ENCODE measurements around the gene PTHLH. TPM values are rescaled to one million over a fixed set of nuclear protein-coding genes. Genes with fewer than 3 reads are reported as not detected.

Gene PTHLH
- total RNA-seq, 1 donor from 2014 or later: 48.5 TPM

GRCh38 chr12:27960821-27961220 is 11.7 kb downstream of the PTHLH start:
- Histone ChIP-seq H3K79me2 (ENCODE audit: insufficient read depth, low read length) (peaks cover 3% of the 10 kb centered on the region), H3K9me3 (ENCODE audit: insufficient read depth, low read depth, low read length) (no peaks in the 10 kb centered on the region), H2AFZ (ENCODE audit: low read depth, low read length) (no peak overlapping the region), H3K27me3 (ENCODE audit: insufficient read depth, low read length) (no peaks in the 10 kb centered on the region), H4K20me1 (ENCODE audit: insufficient read depth, low read length) (no peaks in the 10 kb centered on the region), H3K4me2 (ENCODE audit: low read length) (no peak overlapping the region), H3K9ac (ENCODE audit: low read length) (no peak overlapping the region), H3K27ac (ENCODE audit: low read depth, low read length) (no peak overlapping the region), H3K36me3 (ENCODE audit: insufficient read depth, low read length) (peaks cover 8% of the 10 kb centered on the region), H3K4me1 (ENCODE audit: insufficient read depth, low read length) (peaks cover 11% of the 10 kb centered on the region), H3K4me3 (ENCODE audit: insufficient read depth, low read depth, low read length) (no peak overlapping the region)
- Mint-ChIP-seq H3K27me3 (ENCODE audit: low read depth, unreplicated experiment) (no peaks in the 10 kb centered on the region), H3K4me1 (ENCODE audit: low read depth, unreplicated experiment) (peaks cover 23% of the 10 kb centered on the region), H3K4me3 (ENCODE audit: unreplicated experiment) (no peak overlapping the region), H3K36me3 (ENCODE audit: low read depth, unreplicated experiment) (peaks cover 14% of the 10 kb centered on the region), H3K27ac (ENCODE audit: unreplicated experiment) (no peak overlapping the region), H3K9me3 (ENCODE audit: unreplicated experiment) (no peaks in the 10 kb centered on the region)
- FAIRE-seq (no peak), DNase-seq (ENCODE audit: low read depth) (no peak)
- TF ChIP-seq EZH2 (IDR thresholded peaks at IDR 0.05; ENCODE audit: insufficient read depth, low read length) (no peak), CTCF (IDR thresholded peaks at IDR 0.05; ENCODE audit: insufficient read depth, low read depth, low read length) (no peak)

GRCh38 chr12:27958675-27959074 is 13.9 kb downstream of the PTHLH start:
- Histone ChIP-seq H3K4me1 (ENCODE audit: insufficient read depth, low read length) (no peaks in the 10 kb centered on the region), H4K20me1 (ENCODE audit: insufficient read depth, low read length) (no peaks in the 10 kb centered on the region), H3K27ac (ENCODE audit: low read depth, low read length) (no peak overlapping the region), H3K79me2 (ENCODE audit: insufficient read depth, low read length) (no peaks in the 10 kb centered on the region), H3K4me2 (ENCODE audit: low read length) (no peak overlapping the region), H3K9me3 (ENCODE audit: insufficient read depth, low read depth, low read length) (no peaks in the 10 kb centered on the region), H3K9ac (ENCODE audit: low read length) (no peak overlapping the region), H2AFZ (ENCODE audit: low read depth, low read length) (no peak overlapping the region), H3K36me3 (ENCODE audit: insufficient read depth, low read length) (peaks cover 8% of the 10 kb centered on the region), H3K27me3 (ENCODE audit: insufficient read depth, low read length) (no peaks in the 10 kb centered on the region), H3K4me3 (ENCODE audit: insufficient read depth, low read depth, low read length) (no peak overlapping the region)
- DNase-seq (ENCODE audit: low read depth): no peak
- FAIRE-seq: no peak
- H3K27me3 Mint-ChIP-seq (ENCODE audit: low read depth, unreplicated experiment): no peaks in the 10 kb centered on the region
- TF ChIP-seq EZH2 (IDR thresholded peaks at IDR 0.05; ENCODE audit: insufficient read depth, low read length) (no peak), CTCF (IDR thresholded peaks at IDR 0.05; ENCODE audit: insufficient read depth, low read depth, low read length) (no peak)
- no peak overlapping the region for H3K4me3 Mint-ChIP-seq (ENCODE audit: unreplicated experiment)
- no peaks in the 10 kb centered on the region for H3K9me3 Mint-ChIP-seq (ENCODE audit: unreplicated experiment)
- peaks cover 12% of the 10 kb centered on the region for H3K36me3 Mint-ChIP-seq (ENCODE audit: low read depth, unreplicated experiment)
- H3K27ac Mint-ChIP-seq (ENCODE audit: unreplicated experiment): no peak overlapping the region
- peaks cover 5% of the 10 kb centered on the region for H3K4me1 Mint-ChIP-seq (ENCODE audit: low read depth, unreplicated experiment)

- DNase-seq (ENCODE audit: low read depth) (no peak), FAIRE-seq (no peak)
- H3K4me1 ChIP-seq (ENCODE audit: insufficient read depth, low read length): no peaks in the 10 kb centered on the region
- H3K36me3 Mint-ChIP-seq (ENCODE audit: low read depth, unreplicated experiment): peaks cover 4% of the 10 kb centered on the region
- peaks cover 3% of the 10 kb centered on the region for H3K36me3 ChIP-seq (ENCODE audit: insufficient read depth, low read length)
- no peak overlapping the region for H2AFZ ChIP-seq (ENCODE audit: low read depth, low read length)
- no peak overlapping the region for H3K27ac Mint-ChIP-seq (ENCODE audit: unreplicated experiment)
- no peaks in the 10 kb centered on the region for H3K27me3 ChIP-seq (ENCODE audit: insufficient read depth, low read length)
- H3K4me3 Mint-ChIP-seq (ENCODE audit: unreplicated experiment): no peak overlapping the region
- no peaks in the 10 kb centered on the region for H3K9me3 Mint-ChIP-seq (ENCODE audit: unreplicated experiment)
- no peak overlapping the region for H3K9ac ChIP-seq (ENCODE audit: low read length)
- TF ChIP-seq EZH2 (IDR thresholded peaks at IDR 0.05; ENCODE audit: insufficient read depth, low read length) (no peak), CTCF (IDR thresholded peaks at IDR 0.05; ENCODE audit: insufficient read depth, low read depth, low read length) (no peak)
- H3K27ac ChIP-seq (ENCODE audit: low read depth, low read length): no peak overlapping the region
- H3K4me1 Mint-ChIP-seq (ENCODE audit: low read depth, unreplicated experiment): no peaks in the 10 kb centered on the region
- no peaks in the 10 kb centered on the region for H3K9me3 ChIP-seq (ENCODE audit: insufficient read depth, low read depth, low read length)
- no peak overlapping the region for H3K4me2 ChIP-seq (ENCODE audit: low read length)
- H3K79me2 ChIP-seq (ENCODE audit: insufficient read depth, low read length): no peaks in the 10 kb centered on the region
- no peak overlapping the region for H3K4me3 ChIP-seq (ENCODE audit: insufficient read depth, low read depth, low read length)
- H3K27me3 Mint-ChIP-seq (ENCODE audit: low read depth, unreplicated experiment): no peaks in the 10 kb centered on the region
- H4K20me1 ChIP-seq (ENCODE audit: insufficient read depth, low read length): no peaks in the 10 kb centered on the region
These were observed 15.2 kb downstream of the PTHLH start for GRCh38 chr12:27957366-27957765.
